ENCODE data around the gene PCBP2. TPM values are rescaled to one million over a fixed set of nuclear protein-coding genes. Genes with fewer than 3 reads are reported as not detected.
"Not testable (repeated sequence)": the region's sequence is repeated elsewhere in the genome, so short reads cannot be mapped to it uniquely, and the experiment has no call there.

The PCBP2 gene
- total RNA-seq, 1 donor from 2014 or later = 1,058 TPM

GRCh38 chr12:53474819-53475218 is 22.9 kb downstream of the PCBP2 start:
- Mint-ChIP-seq H3K27me3 (ENCODE audit: low read depth) (no peaks in the 10 kb centered on the region), H3K36me3 (peaks cover 52% of the 10 kb centered on the region), H3K4me1 (peaks cover 4% of the 10 kb centered on the region), H3K9me3 (no peaks in the 10 kb centered on the region), H3K4me3 (no peak overlapping the region), H3K27ac (peak overlapping the region; percentile 47)
- DNase-seq (ENCODE audit: low spot score in 2 of 2, unreplicated experiment in 2 of 2) = no peak
- TF ChIP-seq CTCF (IDR thresholded peaks at IDR 0.05; ENCODE audit: unreplicated experiment) = no peak

GRCh38 chr12:53476769-53477209 is 24.9 kb downstream of the PCBP2 start:
- Mint-ChIP-seq H3K36me3 (peaks cover 43% of the 10 kb centered on the region), H3K4me1 (peaks cover 4% of the 10 kb centered on the region), H3K27me3 (ENCODE audit: low read depth) (no peaks in the 10 kb centered on the region), H3K27ac (peak overlapping the region; percentile 34), H3K4me3 (no peak overlapping the region), H3K9me3 (no peaks in the 10 kb centered on the region)
- no peak for TF ChIP-seq CTCF (IDR thresholded peaks at IDR 0.05; ENCODE audit: unreplicated experiment)
- DNase-seq (ENCODE audit: low spot score in 2 of 2, unreplicated experiment in 2 of 2) = no peak

- TF ChIP-seq CTCF (IDR thresholded peaks at IDR 0.05; ENCODE audit: unreplicated experiment) = no peak
- Mint-ChIP-seq H3K9me3 (no peaks in the 10 kb centered on the region), H3K4me1 (peaks cover 3% of the 10 kb centered on the region), H3K27ac (no peak overlapping the region), H3K27me3 (ENCODE audit: low read depth) (no peaks in the 10 kb centered on the region), H3K36me3 (peaks cover 34% of the 10 kb centered on the region), H3K4me3 (no peak overlapping the region)
- DNase-seq (ENCODE audit: low spot score in 2 of 2, unreplicated experiment in 2 of 2) = no peak
Observed at GRCh38 chr12:53478865-53479264, 27.0 kb downstream of the PCBP2 start.

- H3K9me3 Mint-ChIP-seq = no peaks in the 10 kb centered on the region
- no peak for DNase-seq (ENCODE audit: low spot score in 2 of 2, unreplicated experiment in 2 of 2)
- TF ChIP-seq CTCF (IDR thresholded peaks at IDR 0.05; ENCODE audit: unreplicated experiment) = no peak
- peaks cover 30% of the 10 kb centered on the region for H3K36me3 Mint-ChIP-seq
- no peak overlapping the region for H3K4me3 Mint-ChIP-seq
- no peak overlapping the region for H3K27ac Mint-ChIP-seq
- no peaks in the 10 kb centered on the region for H3K27me3 Mint-ChIP-seq (ENCODE audit: low read depth)
- peaks cover 3% of the 10 kb centered on the region for H3K4me1 Mint-ChIP-seq
Observed at GRCh38 chr12:53479331-53479730, 27.4 kb downstream of the PCBP2 start.

- no peak for DNase-seq (ENCODE audit: low spot score in 2 of 2, unreplicated experiment in 2 of 2)
- Mint-ChIP-seq H3K27ac (no peak overlapping the region), H3K27me3 (ENCODE audit: low read depth) (no peaks in the 10 kb centered on the region), H3K4me3 (no peak overlapping the region), H3K36me3 (peaks cover 27% of the 10 kb centered on the region), H3K9me3 (no peaks in the 10 kb centered on the region), H3K4me1 (peaks cover 3% of the 10 kb centered on the region)
- TF ChIP-seq CTCF (IDR thresholded peaks at IDR 0.05; ENCODE audit: unreplicated experiment) = no peak
Observed at GRCh38 chr12:53480491-53481442, 28.9 kb downstream of the PCBP2 start.

GRCh38 chr12:53481458-53481857 is 29.6 kb downstream of the PCBP2 start:
- H3K9me3 Mint-ChIP-seq; H3K27me3 Mint-ChIP-seq (ENCODE audit: low read depth); DNase-seq (ENCODE audit: low spot score in 2 of 2, unreplicated experiment in 2 of 2); H3K4me1 Mint-ChIP-seq; H3K4me3 Mint-ChIP-seq: not testable (repeated sequence)
- peaks cover 20% of the 10 kb centered on the region for H3K36me3 Mint-ChIP-seq
- peak overlapping the region; percentile 63 for H3K27ac Mint-ChIP-seq
